NOMO-1 treated with DMSO at 0.1 percent for 48 hours (cell line): ENCODE data around the gene MTOR.
"Not testable (repeated sequence)": the region's sequence is repeated elsewhere in the genome, so short reads cannot be mapped to it uniquely, and the experiment has no call there.

Experiments used
- DNase-seq: peaks from one replicate; lab custom pipeline; 2025; ENCODE audit not compliant: unreplicated experiment; lab: John Stamatoyannopoulos, UW

Gene MTOR

DNA sequence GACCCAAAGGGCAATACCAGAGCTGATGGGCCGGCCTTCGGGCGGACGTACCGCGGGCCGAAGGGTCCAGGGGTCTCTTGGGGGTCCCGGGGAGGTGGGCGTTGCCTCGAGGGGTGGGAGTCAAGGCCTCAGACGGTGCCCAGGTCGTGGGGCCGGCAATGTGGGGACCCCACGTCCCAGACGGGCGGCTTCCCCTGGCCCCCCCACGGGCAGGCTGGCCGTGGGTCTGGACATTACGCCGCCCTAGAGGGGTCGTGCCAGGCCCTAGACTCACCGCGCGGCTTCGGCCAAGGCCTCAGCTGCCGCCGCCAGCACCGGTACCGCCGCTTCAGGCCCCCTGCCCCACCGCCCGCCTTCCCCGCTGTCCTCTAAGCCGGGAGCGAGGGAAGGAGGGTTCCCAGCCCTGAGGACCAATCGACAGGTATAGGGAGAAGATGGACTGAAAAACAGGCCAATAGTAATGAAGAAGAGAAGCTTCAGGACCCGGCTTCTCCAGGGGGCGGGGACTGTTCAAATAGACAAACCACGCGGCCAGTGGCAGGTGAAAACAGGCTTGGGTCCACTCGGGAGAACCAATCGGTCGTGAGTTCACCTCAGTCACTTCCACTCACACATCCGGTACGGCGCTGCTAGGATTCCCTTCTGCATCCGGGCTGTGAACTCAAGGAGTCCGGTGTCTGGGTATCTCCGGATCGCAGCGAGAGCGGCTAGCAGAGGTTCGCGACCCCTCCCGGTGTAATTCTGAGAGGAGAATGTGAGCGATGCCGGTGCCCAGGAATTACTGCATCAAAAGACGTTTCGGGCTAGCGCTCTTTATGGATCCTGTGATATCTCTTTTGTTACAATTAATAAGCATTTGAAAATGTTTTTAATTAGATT, at the start of gene MTOR:
MTOR (minus strand) TSS at position 381 of the 879 bp plus-strand sequence. CDS start 3,142 bp downstream, outside the sequence.
- peak; percentile 99 for DNase-seq

DNA sequence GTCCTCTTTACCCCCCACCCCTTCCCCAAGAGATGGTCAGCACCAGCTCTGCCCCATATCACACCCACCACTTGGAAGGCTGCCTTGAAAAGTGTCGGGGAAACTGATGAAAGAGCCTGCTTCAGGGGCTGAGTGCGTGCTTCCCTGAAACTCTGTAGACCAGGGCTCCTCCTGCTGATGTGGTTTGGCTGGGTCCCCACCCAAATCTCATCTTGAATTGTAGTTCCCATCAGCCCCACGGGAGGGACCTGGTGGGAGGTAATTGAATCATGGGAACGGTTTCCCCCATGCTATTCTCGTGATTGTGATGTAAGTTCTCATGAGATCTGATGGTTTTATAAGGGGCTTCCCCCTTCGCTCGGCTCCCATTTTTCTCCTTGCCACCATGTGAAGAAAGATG, 47.0 kb upstream of the MTOR start:
- no peak for DNase-seq

DNA sequence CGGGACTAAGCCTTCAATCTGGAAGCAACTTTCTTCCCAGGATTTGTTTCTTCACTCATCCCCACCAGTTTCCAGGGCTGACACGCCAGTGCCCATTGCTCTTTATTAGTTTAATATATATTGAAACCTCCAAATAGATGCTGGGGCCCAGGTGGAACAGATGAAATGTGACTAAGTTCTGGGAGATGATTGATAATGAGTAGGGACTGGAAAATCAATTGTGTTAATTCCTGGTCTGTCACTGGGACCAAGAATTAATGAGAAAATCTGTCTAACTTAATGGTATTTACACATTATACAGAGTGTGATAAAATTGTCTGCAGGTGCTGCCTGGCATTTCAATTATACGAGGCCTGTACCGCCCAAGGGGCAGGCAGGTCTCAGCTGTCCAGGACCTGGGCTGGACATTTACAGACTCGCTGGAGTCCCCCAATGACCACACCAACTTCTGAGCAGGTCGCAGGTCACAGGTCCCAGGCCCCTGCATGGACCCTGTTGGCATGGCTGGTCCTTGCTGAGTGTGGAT, 46.4 kb upstream of the MTOR start:
- no peak for DNase-seq

DNA sequence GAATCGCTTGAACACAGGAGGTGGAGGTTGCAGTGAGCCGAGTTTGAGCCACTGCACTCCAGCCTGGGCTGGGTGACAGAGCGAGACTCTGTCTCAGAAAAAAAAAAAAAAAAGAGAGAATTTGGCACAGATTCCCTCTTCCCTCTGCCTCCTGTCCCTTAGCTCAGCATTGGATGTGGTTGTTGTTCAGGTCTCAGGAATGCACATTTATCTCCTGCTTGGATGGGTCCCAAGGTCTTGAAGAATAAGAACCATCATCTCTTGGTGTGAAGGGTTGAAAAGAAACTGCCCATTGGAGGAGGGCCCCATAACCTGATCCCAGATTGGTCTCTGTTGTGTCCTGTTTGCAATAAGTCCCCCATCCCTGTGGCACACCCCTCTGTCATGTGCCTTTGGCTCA, 45.5 kb upstream of the MTOR start:
- no peak for DNase-seq

DNA sequence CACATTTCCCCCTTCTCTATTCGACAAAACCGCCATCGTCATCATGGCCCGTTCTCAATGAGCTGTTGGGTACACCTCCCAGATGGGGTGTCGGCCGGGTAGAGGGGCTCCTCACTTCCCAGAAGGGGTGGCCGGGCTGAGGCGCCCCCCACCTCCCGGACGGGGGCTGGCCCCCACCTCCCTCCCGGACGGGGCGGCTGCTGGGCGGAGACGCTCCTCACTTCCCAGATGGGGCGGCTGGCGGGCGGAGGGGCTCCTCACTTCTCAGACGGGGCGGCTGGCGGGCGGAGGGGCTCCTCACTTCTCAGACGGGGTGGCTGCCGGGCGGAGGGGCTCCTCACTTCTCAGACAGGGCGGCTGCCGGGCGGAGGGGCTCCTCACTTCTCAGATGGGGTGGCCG, 43.2 kb upstream of the MTOR start:
- DNase-seq = not testable (repeated sequence)

- no peak for DNase-seq
Observed at GRCh38 chr1:11302366-11302765, 40.0 kb upstream of the MTOR start.

- no peak for DNase-seq
Observed at GRCh38 chr1:11301601-11302000, 39.2 kb upstream of the MTOR start.

- no peak for DNase-seq
Observed at GRCh38 chr1:11299225-11299574, 36.8 kb upstream of the MTOR start.

DNA sequence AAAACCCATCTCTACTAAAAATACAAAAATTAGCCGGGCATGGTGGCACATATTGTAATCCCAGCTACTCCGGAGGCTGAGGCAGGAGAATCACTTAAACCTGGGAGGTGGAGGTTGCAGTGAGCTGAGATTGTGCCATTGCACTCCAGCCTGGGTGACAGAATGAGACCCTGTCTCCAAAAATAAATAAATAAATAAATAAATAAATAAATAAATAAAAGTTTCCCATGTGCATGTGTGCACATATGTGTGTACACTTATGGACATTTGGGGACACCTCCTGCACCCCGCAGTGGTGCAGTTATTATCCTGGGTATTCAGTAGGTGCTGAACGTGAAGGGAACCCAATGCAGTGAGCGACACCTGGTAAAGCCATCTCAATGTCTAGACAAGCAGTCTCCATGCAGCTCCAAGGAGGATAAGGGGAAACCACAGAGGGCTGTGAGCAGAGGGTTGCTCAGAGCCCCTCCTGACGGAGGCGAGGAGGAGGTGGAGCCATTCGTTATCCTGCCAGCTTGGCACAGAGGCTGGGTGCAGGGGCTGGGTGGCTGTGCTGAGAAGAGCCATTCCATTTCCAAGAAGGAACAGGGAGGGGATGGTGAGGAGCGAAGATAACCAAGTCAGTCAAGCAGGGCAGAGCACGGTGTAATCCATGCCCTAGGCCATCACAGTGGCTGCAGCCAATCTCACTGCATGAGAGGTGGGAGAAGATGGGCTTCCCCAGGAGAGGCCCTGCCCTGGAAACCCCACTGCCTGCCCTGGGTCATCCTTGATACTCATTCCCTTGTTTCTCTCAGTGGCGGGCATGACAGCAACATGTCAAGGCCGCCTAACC, 36.3 kb upstream of the MTOR start:
- DNase-seq = no peak

GRCh38 chr1:11297774-11298173, 35.4 kb upstream of the MTOR start:
- not testable (repeated sequence) for DNase-seq

DNA sequence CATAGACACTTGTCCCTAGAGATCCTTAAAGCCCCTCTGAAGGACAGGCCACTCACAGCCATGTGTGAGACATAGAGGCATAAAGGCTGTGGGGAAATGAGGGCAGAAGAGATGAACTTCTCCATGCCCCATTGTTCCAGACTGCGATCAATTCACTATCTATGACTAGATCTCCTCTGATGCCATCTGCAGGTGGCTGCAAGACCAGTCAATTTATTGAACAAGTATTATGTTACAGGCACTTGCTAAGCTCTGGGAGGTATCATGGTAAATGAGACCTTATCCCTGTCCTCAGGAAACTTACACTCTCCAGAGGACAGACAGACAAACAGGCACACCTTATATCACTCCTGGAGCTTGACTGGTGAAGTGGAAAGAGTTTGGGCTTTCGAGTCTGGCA, 33.6 kb upstream of the MTOR start:
- DNase-seq = no peak

- no peak for DNase-seq
Observed at GRCh38 chr1:11294951-11295350, 32.6 kb upstream of the MTOR start.

- DNase-seq = no peak
Observed at GRCh38 chr1:11293856-11294255, 31.5 kb upstream of the MTOR start.

- DNase-seq = no peak
Observed at GRCh38 chr1:11291049-11291448, 28.7 kb upstream of the MTOR start.

DNA sequence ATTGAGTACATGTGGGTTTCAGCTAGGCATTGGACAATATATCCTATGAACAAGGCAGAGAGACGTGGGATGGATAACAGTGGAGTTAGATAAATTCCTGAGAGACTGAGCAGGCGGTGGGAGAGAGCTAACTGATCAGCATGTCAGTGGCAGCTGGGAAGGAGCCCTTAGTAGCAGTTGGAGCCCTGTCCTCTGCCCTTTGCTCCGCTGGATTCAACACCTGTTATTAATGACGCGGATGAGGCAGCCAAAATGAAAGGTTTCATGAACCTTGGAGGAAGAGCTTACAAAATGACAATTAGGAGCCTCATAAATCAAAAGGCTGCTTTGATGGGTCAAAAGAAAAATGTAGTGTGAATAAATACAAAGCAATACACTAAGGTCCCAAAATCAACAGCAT, 26.7 kb upstream of the MTOR start:
- no peak for DNase-seq

DNA sequence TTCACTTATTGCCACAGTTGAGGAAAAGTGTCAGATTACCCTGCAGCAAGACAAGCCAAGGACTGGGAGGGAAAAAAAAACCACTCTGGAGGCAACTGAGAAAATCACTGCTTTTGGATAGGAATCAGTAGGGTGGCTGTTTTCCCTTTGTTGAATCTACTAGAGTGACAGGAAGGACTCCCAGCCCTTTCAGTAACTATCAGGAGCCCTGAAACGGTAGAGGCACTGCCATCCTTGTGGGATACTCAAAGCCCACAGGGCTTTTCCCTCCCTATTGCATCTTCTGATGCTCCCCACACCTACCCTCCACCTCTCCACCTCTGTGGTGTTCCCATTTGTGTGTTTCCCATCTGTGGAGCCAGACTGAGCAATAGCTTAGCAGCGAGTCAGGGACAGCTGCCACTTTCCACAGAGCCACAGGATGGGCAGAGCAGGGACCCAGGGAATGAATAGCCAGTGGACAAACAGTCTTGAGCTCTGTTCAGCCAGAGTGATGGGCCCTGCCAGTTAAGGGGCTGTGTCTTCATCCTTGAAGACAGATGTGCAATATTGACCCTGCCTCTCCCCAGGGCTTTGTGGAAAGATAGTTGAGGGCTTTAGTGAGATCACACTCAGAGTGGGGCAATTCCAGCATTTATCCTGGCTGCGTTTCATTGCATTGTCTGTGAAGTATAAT, 24.5 kb upstream of the MTOR start:
- DNase-seq = no peak

- DNase-seq = no peak
Observed at GRCh38 chr1:11285883-11286734, 23.8 kb upstream of the MTOR start.

- no peak for DNase-seq
Observed at GRCh38 chr1:11284784-11285183, 22.4 kb upstream of the MTOR start.

- DNase-seq = no peak
Observed at GRCh38 chr1:11283151-11283550, 20.8 kb upstream of the MTOR start.

DNA sequence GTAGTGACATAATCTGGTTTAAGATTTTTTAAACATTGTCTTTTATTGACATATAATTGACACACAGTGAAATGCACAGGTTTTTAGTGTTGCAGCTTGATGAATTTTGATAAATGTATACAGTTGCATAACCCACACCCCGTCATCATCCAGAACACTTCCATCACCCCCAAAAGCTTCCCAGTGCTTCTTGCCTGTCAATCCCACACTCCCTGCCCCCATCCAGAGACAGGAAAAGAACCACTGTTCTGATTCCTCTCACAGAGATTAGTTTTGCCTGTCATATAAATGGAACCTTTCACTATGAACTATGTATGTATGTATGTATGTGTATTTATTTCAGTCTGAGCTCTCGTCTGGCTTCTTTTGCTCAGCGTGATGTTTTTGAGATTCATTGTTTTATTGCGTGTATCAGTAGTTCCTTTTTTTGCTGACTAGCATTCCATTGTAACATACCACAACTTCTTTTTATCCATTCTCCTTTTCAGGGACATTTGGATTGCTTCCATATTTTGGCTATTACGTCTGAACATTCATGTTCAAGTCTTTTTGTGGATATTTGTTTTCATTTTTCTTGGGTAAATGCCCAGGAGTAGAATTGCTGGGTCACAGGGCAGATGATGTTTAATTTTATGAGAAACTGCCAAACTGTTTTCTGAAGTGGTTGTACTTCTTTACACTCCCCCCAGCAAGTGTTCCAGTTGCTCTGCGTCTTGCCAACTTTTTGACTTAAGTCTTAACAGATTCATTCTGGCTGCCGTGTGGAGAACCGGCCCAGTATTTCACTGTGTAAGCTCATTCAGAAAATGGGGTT, 19.4 kb upstream of the MTOR start:
- DNase-seq = no peak
